GM12891 (cell line): ENCODE data around the gene MTSS2.

Experiments
- POLR2A ChIP-seq: IDR thresholded peaks from 2 replicates; pipeline ENCODE4 v1.6.1; 2011; ENCODE audit warnings: low read depth, low read length, control low read depth
- SPI1 ChIP-seq: IDR thresholded peaks from 2 replicates; pipeline ENCODE4 v1.6.1; 2011; ENCODE audit warnings: low read depth, low read length, control low read depth
- TAF1 ChIP-seq: IDR thresholded peaks from 2 replicates; pipeline ENCODE4 v1.6.1; 2011; ENCODE audit warnings: low read depth, low read length, control low read depth

DNA sequence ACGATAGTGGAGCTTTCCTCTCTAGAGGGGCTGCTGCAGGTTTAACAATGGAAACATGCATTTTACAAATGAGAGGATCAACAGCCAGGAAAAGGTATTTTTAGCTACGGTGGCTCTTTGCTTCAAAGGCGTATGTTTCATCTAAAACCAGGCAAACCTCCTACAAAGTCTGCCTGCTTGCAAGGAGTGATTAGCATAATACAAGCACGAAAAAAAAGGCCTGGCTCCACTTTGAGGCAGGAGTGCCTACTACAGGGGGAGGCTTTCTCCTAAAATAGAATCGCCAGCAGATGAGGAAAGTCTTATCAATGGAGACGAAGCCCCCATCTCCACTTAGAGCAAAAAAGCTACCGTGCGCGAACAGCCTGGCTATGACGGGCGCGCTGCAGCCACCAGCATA lies 27.1 kb upstream of the MTSS2 start:
- TF ChIP-seq TAF1 (no peak), POLR2A (no peak), SPI1 (no peak)
